Neural progenitor cell (in vitro differentiated cells): Measurements from ENCODE around the gene CPEB1. TPM values are rescaled to one million over a fixed set of nuclear protein-coding genes. Genes with fewer than 3 reads are reported as not detected.
"Not testable (repeated sequence)": the region's sequence is repeated elsewhere in the genome, so short reads cannot be mapped to it uniquely, and the experiment has no call there.

Experiments used
- DNase-seq: peaks from one replicate; pipeline ENCODE4 v3.0.0-alpha.2; 2016; ENCODE audit warnings: low spot score
- H2AFZ ChIP-seq: fragments of 200-600 bp; sonication (generic); replicated peaks from 2 replicates; pipeline ENCODE4 v1.6.1; 2016; ENCODE audit warnings: antibody characterized with exemption
- H3F3A ChIP-seq: fragments of 200-600 bp; sonication (generic); 2 replicates; pipeline ENCODE4 v1.6.1; 2016; ENCODE audit warnings: antibody characterized with exemption, low read depth
- H3K27ac ChIP-seq: fragments of 200-600 bp; sonication (generic); 2 replicates; pipeline ENCODE4 v1.5.1; 2016; ENCODE audit warnings: mild to moderate bottlenecking
- H3K27me3 ChIP-seq: fragments of 200-600 bp; sonication (generic); 2 replicates; pipeline ENCODE4 v1.6.1; 2016; ENCODE audit warnings: mild to moderate bottlenecking, moderate library complexity
- H3K36me3 ChIP-seq: fragments of 200-600 bp; sonication (generic); 2 replicates; pipeline ENCODE4 v1.5.1; 2016
- H3K4me1 ChIP-seq: fragments of 200-600 bp; sonication (generic); 2 replicates; pipeline ENCODE4 v1.6.1; 2016; ENCODE audit warnings: mixed run types
- H3K4me2 ChIP-seq: fragments of 200-600 bp; sonication (generic); 2 replicates; pipeline ENCODE4 v1.6.1; 2016
- H3K4me3 ChIP-seq: fragments of 200-600 bp; sonication (generic); 2 replicates; pipeline ENCODE4 v1.5.1; 2016
- H3K79me2 ChIP-seq: fragments of 200-600 bp; sonication (generic); 2 replicates; pipeline ENCODE4 v1.6.1; 2016; ENCODE audit warnings: low read depth
- H3K9ac ChIP-seq: fragments of 200-600 bp; sonication (generic); 2 replicates; pipeline ENCODE4 v1.6.1; 2016
- H3K9me3 ChIP-seq: fragments of 200-600 bp; sonication (generic); 2 replicates; pipeline ENCODE4 v1.5.1; 2016; ENCODE audit warnings: low read depth
- H4K20me1 ChIP-seq: fragments of 200-600 bp; sonication (generic); 2 replicates; pipeline ENCODE4 v1.6.1; 2016; ENCODE audit warnings: low read depth
- H3K27ac Mint-ChIP-seq: 3 replicates; pipeline ENCODE4 v1.8.0; 2021; ENCODE audit warnings: mixed read lengths
- H3K27me3 Mint-ChIP-seq: 2 replicates; pipeline ENCODE4 v1.8.0; 2022; ENCODE audit warnings: low read depth, mild to moderate bottlenecking, inconsistent platforms, moderate library complexity, mixed read lengths; ENCODE audit not compliant: insufficient read depth
- H3K36me3 Mint-ChIP-seq: 3 replicates; pipeline ENCODE4 v1.8.0; 2021; ENCODE audit warnings: mixed read lengths
- H3K4me1 Mint-ChIP-seq: 3 replicates; pipeline ENCODE4 v1.8.0; 2021; ENCODE audit warnings: mixed read lengths
- H3K4me3 Mint-ChIP-seq: 3 replicates; pipeline ENCODE4 v1.8.0; 2021; ENCODE audit warnings: mild to moderate bottlenecking, moderate library complexity, mixed read lengths
- H3K9me3 Mint-ChIP-seq: 3 replicates; pipeline ENCODE4 v1.8.0; 2020; ENCODE audit warnings: mixed read lengths
- CTCF ChIP-seq: fragments of 200-600 bp; sonication (generic); IDR thresholded peaks from 2 replicates; pipeline ENCODE4 v1.5.1; 2017; ENCODE audit warnings: antibody characterized with exemption, mild to moderate bottlenecking
- EZH2 ChIP-seq: fragments of 200-600 bp; sonication (generic); IDR thresholded peaks from 2 replicates; pipeline ENCODE4 v1.6.1; 2017; ENCODE audit warnings: antibody characterized with exemption, mild to moderate bottlenecking, moderate library complexity
- EZH2phosphoT487 ChIP-seq: fragments of 200-600 bp; sonication (generic); IDR thresholded peaks from 2 replicates; pipeline ENCODE4 v1.6.1; 2017; ENCODE audit warnings: antibody characterized with exemption
- total RNA-seq: library from RNA; depleted of rRNA; stranded (reverse); fragments of >200 nt; gene quantifications from 2 replicates; pipeline ENCODE4 v1.2.3, GENCODE V29; 2015; ENCODE audit warnings: low replicate concordance

The CPEB1 gene
- total RNA-seq, 1 donor from 2014 or later = 2.1 TPM

DNA sequence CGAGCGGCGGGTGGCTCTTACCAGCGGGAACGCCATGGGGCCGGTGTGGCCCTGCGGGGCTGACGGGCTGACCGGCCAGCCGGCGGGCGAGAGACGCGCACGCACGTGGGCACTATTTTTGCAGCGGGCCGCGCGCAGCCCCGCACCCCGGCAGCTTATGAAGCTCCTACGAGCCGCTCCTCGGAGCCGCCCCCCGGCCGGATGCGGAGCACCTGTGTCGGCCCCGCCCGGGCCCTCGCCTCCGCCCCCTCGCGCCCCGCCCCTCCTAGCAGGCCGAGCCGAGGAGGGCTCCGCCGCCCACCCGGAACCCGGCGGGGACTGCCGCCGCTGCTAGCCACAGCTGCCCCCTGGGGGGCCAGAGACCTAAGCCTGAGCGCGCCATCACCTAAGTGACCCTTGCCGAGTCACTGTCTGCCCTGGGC lies 683 bp upstream of the CPEB1 start:
- peak; percentile 60 for DNase-seq
- Histone ChIP-seq H3K27ac (no peak overlapping the region), H3K4me3 (peak overlapping the region; percentile 45), H3K4me2 (peak overlapping the region; percentile 81), H2AFZ (peak overlapping the region; percentile 99), H3K4me1 (no peaks in the 10 kb centered on the region), H3K9me3 (no peaks in the 10 kb centered on the region), H4K20me1 (no peaks in the 10 kb centered on the region), H3K9ac (no peak overlapping the region), H3F3A (peaks cover 7% of the 10 kb centered on the region), H3K36me3 (no peaks in the 10 kb centered on the region), H3K27me3 (peaks cover 99% of the 10 kb centered on the region), H3K79me2 (no peaks in the 10 kb centered on the region)
- Mint-ChIP-seq H3K4me3 (peak overlapping the region; percentile 48), H3K4me1 (peaks cover 13% of the 10 kb centered on the region), H3K27me3 (peaks cover 58% of the 10 kb centered on the region), H3K27ac (no peak overlapping the region), H3K9me3 (no peaks in the 10 kb centered on the region), H3K36me3 (no peaks in the 10 kb centered on the region)
- peak; percentile 85 for TF ChIP-seq EZH2phosphoT487
- TF ChIP-seq EZH2 = peak; percentile 95
- TF ChIP-seq CTCF = no peak

GRCh38 chr15:82646250-82647044 lies 716 bp downstream of the CPEB1 start:
- Histone ChIP-seq H3F3A (peaks cover 7% of the 10 kb centered on the region), H3K79me2 (no peaks in the 10 kb centered on the region), H3K27me3 (peaks cover 100% of the 10 kb centered on the region), H3K4me1 (no peaks in the 10 kb centered on the region), H3K9me3 (no peaks in the 10 kb centered on the region), H3K27ac (no peak overlapping the region), H3K9ac (no peak overlapping the region), H3K4me2 (peak overlapping the region; percentile 60), H3K36me3 (no peaks in the 10 kb centered on the region), H2AFZ (no peak overlapping the region), H4K20me1 (no peaks in the 10 kb centered on the region), H3K4me3 (peak overlapping the region; percentile 29)
- Mint-ChIP-seq H3K4me1 (peaks cover 13% of the 10 kb centered on the region), H3K9me3 (no peaks in the 10 kb centered on the region), H3K36me3 (no peaks in the 10 kb centered on the region), H3K27me3 (peaks cover 63% of the 10 kb centered on the region), H3K27ac (no peak overlapping the region), H3K4me3 (peak overlapping the region; percentile 77)
- TF ChIP-seq EZH2 (peak; percentile 83), EZH2phosphoT487 (peak; percentile 75), CTCF (no peak)
- peak; percentile 49 for DNase-seq

- peaks cover 13% of the 10 kb centered on the region for H3K4me1 Mint-ChIP-seq
- not testable (repeated sequence) for H2AFZ ChIP-seq, H3K4me2 ChIP-seq, DNase-seq, H3K9ac ChIP-seq, H3K4me3 ChIP-seq, H3K9me3 Mint-ChIP-seq, H3K36me3 Mint-ChIP-seq, H3K36me3 ChIP-seq, H4K20me1 ChIP-seq, H3F3A ChIP-seq, H3K27ac Mint-ChIP-seq, H3K27ac ChIP-seq, H3K4me1 ChIP-seq, H3K9me3 ChIP-seq, H3K79me2 ChIP-seq
- peaks cover 100% of the 10 kb centered on the region for H3K27me3 ChIP-seq
- H3K4me3 Mint-ChIP-seq = peak overlapping the region; percentile 18
- peaks cover 60% of the 10 kb centered on the region for H3K27me3 Mint-ChIP-seq
Measured at GRCh38 chr15:82644967-82645852, 2.0 kb downstream of the CPEB1 start.
